Keratinocyte (primary cell): ENCODE data around the gene STRBP. TPM values are rescaled to one million over a fixed set of nuclear protein-coding genes. Genes with fewer than 3 reads are reported as not detected.

Experiments
- DNase-seq: peaks from one replicate; pipeline ENCODE4 v3.0.0-alpha.2; 2011; ENCODE audit warnings: low read depth, missing footprints, low spot score
- FAIRE-seq: peaks from 2 replicates; lab custom pipeline; 2011; peaks lifted over from hg19 to GRCh38; lab: Jason Lieb, UNC
- H2AFZ ChIP-seq: 2 replicates; pipeline ENCODE4 v1.6.0; 2012; ENCODE audit warnings: low read length, control low read depth, inconsistent platforms; ENCODE audit not compliant: control insufficient read depth
- H3K27ac ChIP-seq: 2 replicates; pipeline ENCODE4 v1.5.1; 2011; ENCODE audit warnings: low read length; ENCODE audit not compliant: control insufficient read depth, insufficient read depth
- H3K27me3 ChIP-seq: 3 replicates; pipeline ENCODE4 v1.6.0; 2011; ENCODE audit warnings: low read length; ENCODE audit not compliant: control insufficient read depth, insufficient read depth; ENCODE audit errors: extremely low read depth
- H3K36me3 ChIP-seq, 2 experiments: 2 replicates in 1 of 2; 3 replicates in 1 of 2; pipeline ENCODE4 v1.5.1; 2011; ENCODE audit warnings: low read length in 2 of 2, mild to moderate bottlenecking in 1 of 2; ENCODE audit not compliant: control insufficient read depth in 2 of 2, insufficient read depth in 2 of 2; ENCODE audit errors: extremely low read depth in 1 of 2
- H3K4me1 ChIP-seq: 3 replicates; pipeline ENCODE4 v1.5.1; 2011; ENCODE audit warnings: low read length; ENCODE audit not compliant: control insufficient read depth, insufficient read depth; ENCODE audit errors: extremely low read depth
- H3K4me2 ChIP-seq: 3 replicates; pipeline ENCODE4 v1.6.0; 2011; ENCODE audit warnings: low read depth, low read length; ENCODE audit not compliant: control insufficient read depth, insufficient read depth; ENCODE audit errors: extremely low read depth
- H3K4me3 ChIP-seq, 3 experiments: fragments of 200-600 bp in 1 of 3; sonication (generic) in 1 of 3; 2 replicates in 2 of 3; 3 replicates in 1 of 3; pipeline ENCODE4 v1.5.1; 2011 to 2016; ENCODE audit warnings: low read length in 3 of 3, mild to moderate bottlenecking in 3 of 3, control low read depth in 2 of 3, inconsistent platforms in 1 of 3, low read depth in 1 of 3, mixed read lengths in 1 of 3, mixed run types in 1 of 3, moderate library complexity in 1 of 3; ENCODE audit not compliant: control insufficient read depth in 2 of 3, insufficient read depth in 2 of 3; ENCODE audit errors: extremely low read depth in 1 of 3
- H3K79me2 ChIP-seq: 2 replicates; pipeline ENCODE4 v1.6.0; 2012; ENCODE audit warnings: low read length; ENCODE audit not compliant: control insufficient read depth, insufficient read depth
- H3K9ac ChIP-seq: 3 replicates; pipeline ENCODE4 v1.6.0; 2011; ENCODE audit warnings: low read length; ENCODE audit not compliant: control insufficient read depth, insufficient read depth; ENCODE audit errors: extremely low read depth
- H3K9me1 ChIP-seq: 3 replicates; pipeline ENCODE4 v1.6.0; 2011; ENCODE audit warnings: low read length; ENCODE audit not compliant: control insufficient read depth, insufficient read depth; ENCODE audit errors: extremely low read depth
- H3K9me3 ChIP-seq: 2 replicates; pipeline ENCODE4 v1.5.1; 2012; ENCODE audit warnings: low read depth, low read length; ENCODE audit not compliant: control insufficient read depth
- H4K20me1 ChIP-seq: 3 replicates; pipeline ENCODE4 v1.6.0; 2011; ENCODE audit warnings: low read length; ENCODE audit not compliant: control insufficient read depth, insufficient read depth; ENCODE audit errors: extremely low read depth
- EZH2 ChIP-seq: IDR thresholded peaks from one replicate; pipeline ENCODE4 v1.6.1; 2012; ENCODE audit warnings: inconsistent platforms, mild to moderate bottlenecking, low read length, moderate library complexity
- dilution Hi-C: fragments of 300-500 bp; cut with MboI; formaldehyde crosslinking; loops from one replicate; pipeline ENCODE4 v1.7.0; 2020; ENCODE audit warnings: low sequenced_read_pairs; ENCODE audit not compliant: extremely low pct_ligation_motif_present
- polyA plus RNA-seq, 5 experiments: library from polyadenylated mRNA; depleted of rRNA in 3 of 5; stranded (reverse) in 3 of 5; stranded (forward) in 1 of 5; unstranded in 1 of 5; fragments of >200 nt; gene quantifications; 1 replicate in 1 of 5; 2 replicates in 3 of 5; 3 replicates in 1 of 5; pipeline versions ENCODE4 v1.2.1 to v1.2.3, GENCODE V29; 2011 to 2012; ENCODE audit warnings: missing spikeins in 2 of 5, low read depth in 1 of 5, low replicate concordance in 1 of 5
- TF ChIP-seq, protein P1 (sequence below), 3 experiments: IDR thresholded peaks in 1 of 3; conservative IDR thresholded peaks in 1 of 3; optimal IDR thresholded peaks in 1 of 3; 2 replicates in 2 of 3; 3 replicates in 1 of 3; pipeline versions ENCODE3 to v1.5.1; 2011; ENCODE audit warnings: low read length in 3 of 3, mild to moderate bottlenecking in 3 of 3, moderate library complexity in 2 of 3, control low read depth in 1 of 3, inconsistent platforms in 1 of 3; ENCODE audit not compliant: insufficient read depth in 2 of 3; ENCODE audit errors: extremely low read depth in 1 of 3

Gene STRBP
- polyA plus RNA-seq, 1 donor (not counting 4 experiments of a cell fraction or from before 2014, with no cell fraction given) = 11.3 TPM

DNA sequence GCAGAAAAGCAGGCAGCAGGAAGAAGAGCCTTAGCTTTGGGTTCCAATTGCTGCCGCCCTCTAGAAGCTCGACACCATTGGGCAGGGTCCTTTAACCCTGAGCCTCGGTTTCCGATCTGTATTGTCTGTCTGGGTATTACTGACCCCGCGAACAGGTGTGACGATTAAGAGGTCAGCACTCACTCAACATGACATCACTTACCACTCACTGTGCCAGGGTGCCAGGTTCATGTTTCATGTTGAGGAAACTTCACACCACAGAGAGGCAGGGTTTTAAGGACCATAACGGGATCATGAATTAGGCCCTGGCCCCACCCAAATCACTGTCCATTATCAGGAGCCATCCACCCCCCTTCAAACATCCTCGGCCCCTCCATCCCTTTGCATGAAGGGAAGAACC, 159.4 kb downstream of the STRBP start:
- DNase-seq = no peak
- no peaks in the 10 kb centered on the region for H3K4me1 ChIP-seq
- H3K9ac ChIP-seq = no peak overlapping the region
- no peaks in the 10 kb centered on the region for H3K79me2 ChIP-seq
- no peak overlapping the region for H3K4me2 ChIP-seq
- H3K36me3 ChIP-seq = peaks cover 16% of the 10 kb centered on the region in 2 experiments
- H4K20me1 ChIP-seq = peaks cover 3% of the 10 kb centered on the region
- dilution Hi-C loops = no loop called here
- H3K27me3 ChIP-seq = no peaks in the 10 kb centered on the region
- no peak overlapping the region for H3K27ac ChIP-seq
- no peak overlapping the region for H3K4me3 ChIP-seq
- no peak for FAIRE-seq
- peaks cover 4% of the 10 kb centered on the region for H3K9me1 ChIP-seq
- TF ChIP-seq, protein P1, sequence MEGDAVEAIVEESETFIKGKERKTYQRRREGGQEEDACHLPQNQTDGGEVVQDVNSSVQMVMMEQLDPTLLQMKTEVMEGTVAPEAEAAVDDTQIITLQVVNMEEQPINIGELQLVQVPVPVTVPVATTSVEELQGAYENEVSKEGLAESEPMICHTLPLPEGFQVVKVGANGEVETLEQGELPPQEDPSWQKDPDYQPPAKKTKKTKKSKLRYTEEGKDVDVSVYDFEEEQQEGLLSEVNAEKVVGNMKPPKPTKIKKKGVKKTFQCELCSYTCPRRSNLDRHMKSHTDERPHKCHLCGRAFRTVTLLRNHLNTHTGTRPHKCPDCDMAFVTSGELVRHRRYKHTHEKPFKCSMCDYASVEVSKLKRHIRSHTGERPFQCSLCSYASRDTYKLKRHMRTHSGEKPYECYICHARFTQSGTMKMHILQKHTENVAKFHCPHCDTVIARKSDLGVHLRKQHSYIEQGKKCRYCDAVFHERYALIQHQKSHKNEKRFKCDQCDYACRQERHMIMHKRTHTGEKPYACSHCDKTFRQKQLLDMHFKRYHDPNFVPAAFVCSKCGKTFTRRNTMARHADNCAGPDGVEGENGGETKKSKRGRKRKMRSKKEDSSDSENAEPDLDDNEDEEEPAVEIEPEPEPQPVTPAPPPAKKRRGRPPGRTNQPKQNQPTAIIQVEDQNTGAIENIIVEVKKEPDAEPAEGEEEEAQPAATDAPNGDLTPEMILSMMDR (optimal IDR thresholded peaks at IDR 0.05 in 1 of 3, IDR thresholded peaks at IDR 0.05 in 1 of 3, conservative IDR thresholded peaks at IDR 0.05 in 1 of 3; ENCODE audit: extremely low read depth in 1 of 3, insufficient read depth in 2 of 3, low read length in 3 of 3) = no peak
- no peak overlapping the region for H2AFZ ChIP-seq
- H3K9me3 ChIP-seq = no peaks in the 10 kb centered on the region

DNA sequence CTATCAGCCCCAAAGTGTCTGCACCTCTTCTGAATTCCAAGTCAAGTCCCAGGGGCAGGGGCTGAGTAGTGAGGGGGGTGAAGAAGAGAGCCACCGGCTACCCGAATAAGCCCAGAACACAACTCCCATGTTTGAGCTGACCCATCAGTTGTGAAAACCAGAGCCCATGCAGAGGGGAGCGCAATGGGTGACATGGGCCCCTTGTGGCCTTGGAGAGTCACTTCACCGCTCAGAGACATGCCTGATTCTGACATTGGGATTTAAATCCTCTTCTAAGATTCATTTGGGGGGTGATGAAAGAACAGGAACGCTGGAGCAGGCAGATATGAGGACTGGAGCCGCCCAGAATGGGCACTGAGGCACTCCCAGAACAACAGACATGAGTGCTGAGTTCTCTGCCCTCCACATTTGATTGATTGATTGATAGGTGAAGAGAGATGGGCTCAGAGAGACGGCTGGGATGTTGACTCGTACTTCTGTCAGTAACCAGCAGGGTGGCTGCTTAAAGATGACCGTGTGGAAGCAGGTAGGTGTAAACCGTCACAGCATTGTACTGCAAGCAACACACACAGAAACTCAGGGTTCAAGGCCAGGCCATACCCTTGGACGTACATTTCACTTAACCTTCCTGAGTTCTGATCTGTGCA, 160.6 kb downstream of the STRBP start:
- FAIRE-seq = no peak
- Histone ChIP-seq H4K20me1 (peaks cover 3% of the 10 kb centered on the region), H3K36me3 (peaks cover 21 to 22% of the 10 kb centered on the region in 2 experiments), H3K27ac (no peak overlapping the region), H3K4me2 (no peak overlapping the region), H3K9me1 (peaks cover 4% of the 10 kb centered on the region), H3K9me3 (no peaks in the 10 kb centered on the region), H3K27me3 (no peaks in the 10 kb centered on the region), H3K4me3 (no peak overlapping the region), H3K9ac (no peak overlapping the region), H2AFZ (no peak overlapping the region), H3K79me2 (no peaks in the 10 kb centered on the region), H3K4me1 (no peaks in the 10 kb centered on the region)
- dilution Hi-C loops = no loop called here
- TF ChIP-seq EZH2 = no peak
- TF ChIP-seq, protein P1 (optimal IDR thresholded peaks at IDR 0.05 in 1 of 3, IDR thresholded peaks at IDR 0.05 in 1 of 3, conservative IDR thresholded peaks at IDR 0.05 in 1 of 3; ENCODE audit: extremely low read depth in 1 of 3, insufficient read depth in 2 of 3, low read length in 3 of 3) = no peak
- no peak for DNase-seq
